IMR-90 (cell line): ENCODE measurements around the gene PIGH. TPM values are rescaled to one million over a fixed set of nuclear protein-coding genes. Genes with fewer than 3 reads are reported as not detected.

Experiments
- ATAC-seq: fragments of 200-7000 bp; cut with Tn5 transposase; 2 replicates; pipeline ENCODE4 v1.9.1; 2020; ENCODE audit warnings: low read depth, mild to moderate bottlenecking, moderate library complexity
- BruUV-seq: library from RNA; stranded (reverse); fragments of 400-500 nt; replicated peaks from 2 replicates; lab custom pipeline; 2021; lab: Mats Ljungman, UMichigan
- CTCF ChIA-PET: fragments of 300-600 bp; formaldehyde crosslinking; extraction: SDS; loops from one replicate; lab custom pipeline; 2021; ENCODE audit warnings: antibody characterized with exemption; lab: Yijun Ruan, JAX
- POLR2A ChIA-PET: fragments of 300-600 bp; sonication (Branson Sonifier 250); formaldehyde crosslinking; loops from one replicate; lab custom pipeline; 2022; ENCODE audit warnings: antibody characterized with exemption; ENCODE audit not compliant: unreplicated experiment; lab: Charles Lee
- DNase-seq: peaks from one replicate; pipeline ENCODE4 v3.0.0; 2013
- H2AFZ ChIP-seq: replicated peaks from 2 replicates; pipeline ENCODE3; 2013; ENCODE audit warnings: low read length, mild to moderate bottlenecking; ENCODE audit not compliant: poor library complexity
- H2AK5ac ChIP-seq: 2 replicates; pipeline ENCODE4 v1.6.1; 2013; ENCODE audit warnings: low read depth, low read length, inconsistent platforms
- H2AK9ac ChIP-seq: replicated peaks from 2 replicates; pipeline ENCODE3; 2013; ENCODE audit warnings: mild to moderate bottlenecking, low read depth, low read length, moderate library complexity; ENCODE audit not compliant: poor library complexity
- H2BK120ac ChIP-seq: 2 replicates; pipeline ENCODE4 v1.6.1; 2013; ENCODE audit warnings: low read depth, low read length, inconsistent platforms
- H2BK15ac ChIP-seq: 3 replicates; pipeline ENCODE4 v1.6.1; 2013; ENCODE audit warnings: low read depth, low read length, inconsistent platforms
- H2BK20ac ChIP-seq: 2 replicates; pipeline ENCODE4 v1.6.1; 2013; ENCODE audit warnings: low read depth, mild to moderate bottlenecking, inconsistent platforms, low read length, moderate library complexity
- H2BK5ac ChIP-seq: 2 replicates; pipeline ENCODE4 v1.6.1; 2013; ENCODE audit warnings: mild to moderate bottlenecking, low read depth, low read length, inconsistent platforms; ENCODE audit not compliant: poor library complexity, severe bottlenecking
- H3K14ac ChIP-seq: replicated peaks from 2 replicates; pipeline ENCODE4 v1.6.1; 2013; ENCODE audit warnings: low read depth, low read length, inconsistent platforms
- H3K18ac ChIP-seq: 2 replicates; pipeline ENCODE4 v1.6.1; 2013; ENCODE audit warnings: low read depth, low read length, control low read depth
- H3K23ac ChIP-seq: 2 replicates; pipeline ENCODE4 v1.6.1; 2013; ENCODE audit warnings: low read depth, low read length, inconsistent platforms
- H3K27ac ChIP-seq: 2 replicates; pipeline ENCODE4 v1.5.1; 2013; ENCODE audit warnings: mild to moderate bottlenecking, control low read depth, low read length; ENCODE audit not compliant: insufficient read depth
- H3K27me3 ChIP-seq: 2 replicates; pipeline ENCODE4 v1.6.1; 2013; ENCODE audit warnings: low read length; ENCODE audit not compliant: control insufficient read depth, insufficient read depth
- H3K36me3 ChIP-seq: 2 replicates; pipeline ENCODE4 v1.6.1; 2013; ENCODE audit warnings: low read length, mixed read lengths; ENCODE audit not compliant: control insufficient read depth, insufficient read depth
- H3K4ac ChIP-seq: 2 replicates; pipeline ENCODE4 v1.6.1; 2013; ENCODE audit warnings: low read depth, low read length, inconsistent platforms
- H3K4me1 ChIP-seq: 2 replicates; pipeline ENCODE4 v1.6.1; 2013; ENCODE audit warnings: low read length, mixed read lengths; ENCODE audit not compliant: control insufficient read depth, insufficient read depth
- H3K4me2 ChIP-seq: 2 replicates; pipeline ENCODE4 v1.6.1; 2013; ENCODE audit warnings: low read depth, mild to moderate bottlenecking, control low read depth, low read length, moderate library complexity
- H3K4me3 ChIP-seq: 2 replicates; pipeline ENCODE4 v1.5.1; 2013; ENCODE audit warnings: low read depth, mild to moderate bottlenecking, control low read depth, low read length, moderate library complexity; ENCODE audit not compliant: insufficient read depth
- H3K56ac ChIP-seq: 2 replicates; pipeline ENCODE4 v1.6.1; 2013; ENCODE audit warnings: low read length, inconsistent platforms; ENCODE audit not compliant: insufficient read depth; ENCODE audit errors: extremely low read depth
- H3K79me1 ChIP-seq, 2 experiments: 2 replicates each; pipeline ENCODE4 v1.6.1; 2013; ENCODE audit warnings: low read length in 2 of 2, inconsistent platforms in 1 of 2, low read depth in 1 of 2
- H3K9ac ChIP-seq: 2 replicates; pipeline ENCODE4 v1.6.1; 2013; ENCODE audit warnings: low read depth, low read length, control low read depth
- H3K9me1 ChIP-seq: 2 replicates; pipeline ENCODE4 v1.6.1; 2013; ENCODE audit warnings: low read length, inconsistent platforms; ENCODE audit not compliant: insufficient read depth
- H3K9me3 ChIP-seq: 2 replicates; pipeline ENCODE4 v1.6.1; 2013; ENCODE audit warnings: low read length; ENCODE audit not compliant: control insufficient read depth, insufficient read depth
- H4K20me1 ChIP-seq: 2 replicates; pipeline ENCODE4 v1.6.1; 2013; ENCODE audit warnings: low read length, inconsistent platforms; ENCODE audit not compliant: insufficient read depth
- H4K5ac ChIP-seq: 2 replicates; pipeline ENCODE4 v1.6.1; 2013; ENCODE audit warnings: mild to moderate bottlenecking, low read depth, low read length, control low read depth
- H4K8ac ChIP-seq, 2 experiments: 2 replicates each; pipeline ENCODE4 v1.6.1; 2013; ENCODE audit warnings: low read depth in 2 of 2, low read length in 2 of 2, control low read depth in 1 of 2, inconsistent platforms in 1 of 2
- H4K91ac ChIP-seq: 2 replicates; pipeline ENCODE4 v1.6.1; 2013; ENCODE audit warnings: low read depth, low read length, inconsistent platforms; ENCODE audit not compliant: insufficient read depth
- BHLHE40 ChIP-seq: fragments of 150-350 bp; IDR thresholded peaks from 2 replicates; pipeline ENCODE4 v1.6.1; 2016; ENCODE audit warnings: mild to moderate bottlenecking, low read depth, low read length
- CHD1 ChIP-seq: IDR thresholded peaks from 2 replicates; pipeline ENCODE4 v1.6.1; 2012; ENCODE audit warnings: low read depth, low read length, improper control_type of control experiment
- ELK1 ChIP-seq: fragments of 150-350 bp; IDR thresholded peaks from 2 replicates; pipeline ENCODE4 v1.6.1; 2016; ENCODE audit warnings: low read depth, mild to moderate bottlenecking, low read length, moderate library complexity, borderline replicate concordance
- MAFK ChIP-seq: IDR thresholded peaks from 2 replicates; pipeline ENCODE4 v1.6.1; 2012; ENCODE audit warnings: low read depth, low read length, improper control_type of control experiment
- NFE2L2 ChIP-seq: fragments of 150-350 bp; IDR thresholded peaks from 2 replicates; pipeline ENCODE4 v1.6.1; 2016; ENCODE audit warnings: low read depth, mild to moderate bottlenecking, low read length
- POLR2A ChIP-seq: IDR thresholded peaks from 2 replicates; pipeline ENCODE4 v1.6.1; 2012; ENCODE audit warnings: mild to moderate bottlenecking, low read depth, low read length
- RCOR1 ChIP-seq: IDR thresholded peaks from 2 replicates; pipeline ENCODE4 v1.6.1; 2012; ENCODE audit warnings: mild to moderate bottlenecking, low read length, improper control_type of control experiment; ENCODE audit not compliant: insufficient replicate concordance
- RFX5 ChIP-seq: IDR thresholded peaks from 2 replicates; pipeline ENCODE4 v1.8.0; 2012; ENCODE audit warnings: low read depth, mild to moderate bottlenecking, low read length, moderate library complexity
- WGBS, 2 experiments: methylation state at CpG; one replicate each; pipeline versions ENCODE4 v1.1.5 to v1.1.7; 2013; ENCODE audit warnings: missing lambda C conversion rate in 2 of 2; ENCODE audit not compliant: insufficient read length in 1 of 2; ENCODE audit errors: extremely low coverage in 2 of 2; 5-methylcytosine and 5-hydroxymethylcytosine counted together
- dilution Hi-C: fragments of 300-500 bp; cut with HindIII; formaldehyde crosslinking; loops from one replicate; pipeline ENCODE4 v1.14.3; 2018; ENCODE audit warnings: low sequenced_read_pairs; ENCODE audit not compliant: unreplicated experiment
- in situ Hi-C: fragments of 300-500 bp; cut with MboI; formaldehyde crosslinking; loops from 3 replicates; pipeline ENCODE4 v1.14.3; 2019; ENCODE audit warnings: low sequenced_read_pairs, inconsistent platforms, mixed read lengths
- intact Hi-C: fragments of 100-400 bp; cut with micrococcal nuclease; formaldehyde crosslinking; loops from 2 replicates; pipeline ENCODE4 v1.10.0; 2022
- polyA plus RNA-seq, 3 experiments: library from polyadenylated mRNA; depleted of rRNA; stranded (reverse); fragments of >200 nt; gene quantifications; 2 replicates each; pipeline ENCODE4 v1.2.3, GENCODE V29; 2012; ENCODE audit warnings: low replicate concordance in 1 of 3
- total RNA-seq: library from RNA; depleted of rRNA; stranded (reverse); fragments of >200 nt; gene quantifications from 2 replicates; pipeline ENCODE4 v1.2.3, GENCODE V29; 2012

The PIGH gene
- total and polyA plus RNA-seq, 2 of the 4 experiments (the other 2 are of a cell fraction) = 7.9 to 13.5 TPM

- ChIA-PET POLR2A (no interaction called here), CTCF (interaction anchor here (1.5 to 5.2 kb wide), 2 partner anchors 10 to 124 kb away, joined by 6 to 24 read pairs; no protein-coding TSS in a partner anchor)
- no peak overlapping the region for H3K9ac ChIP-seq
- ATAC-seq = no peak
- intact Hi-C loops (no loop called here), in situ Hi-C loops (no loop called here), dilution Hi-C loops (no loop called here)
- no peak overlapping the region for H2AK9ac ChIP-seq
- H3K14ac ChIP-seq = no peak overlapping the region
- no peak overlapping the region for H3K4me3 ChIP-seq
- no peak overlapping the region for H4K91ac ChIP-seq
- no peaks in the 10 kb centered on the region for H3K4me1 ChIP-seq
- peaks cover 4% of the 10 kb centered on the region; the same call in 1 of the 2 replicates for H3K27me3 ChIP-seq
- no peak for DNase-seq
- H2AK5ac ChIP-seq = no peak overlapping the region
- H3K79me1 ChIP-seq = no peaks in the 10 kb centered on the region
- no peak overlapping the region for H2AFZ ChIP-seq
- H2BK5ac ChIP-seq = no peak overlapping the region
- no TSS peak for BruUV-seq
- H4K5ac ChIP-seq = no peak overlapping the region
- H4K20me1 ChIP-seq = no peaks in the 10 kb centered on the region
- no peak overlapping the region for H2BK20ac ChIP-seq
- H2BK120ac ChIP-seq = no peak overlapping the region
- H2BK15ac ChIP-seq = no peak overlapping the region
- H3K18ac ChIP-seq = no peak overlapping the region
- no peak overlapping the region for H3K4me2 ChIP-seq
- H3K4ac ChIP-seq = no peak overlapping the region
- TF ChIP-seq RFX5 (no peak), BHLHE40 (no peak), RCOR1 (no peak), NFE2L2 (no peak), POLR2A (no peak), CHD1 (no peak), ELK1 (no peak), MAFK (no peak)
- no peak overlapping the region for H4K8ac ChIP-seq
- no peak overlapping the region for H3K27ac ChIP-seq
- 0 out of 2 replicates have a peak, but pooled peaks cover 3% of the 10 kb centered on the region for H3K9me1 ChIP-seq
- H3K9me3 ChIP-seq = no peaks in the 10 kb centered on the region
- 76% methylated on average over 9 of the region's 11 CpGs; no CpG with 5 or more reads in 1 of the 2 experiments for WGBS, 2 experiments
- no peak overlapping the region for H3K23ac ChIP-seq
- no peaks in the 10 kb centered on the region for H3K36me3 ChIP-seq
- no peak overlapping the region for H3K56ac ChIP-seq
These were observed 19.5 kb downstream of the PIGH start for GRCh38 chr14:67580336-67581171.
